ENCODE data around the gene RARA.

GRCh38 chr17:40360091-40360490, 51.1 kb downstream of the RARA start:
- TF ChIP-seq POLR2A (IDR thresholded peaks at IDR 0.05) (no peak), CTCF (IDR thresholded peaks at IDR 0.05) (no peak), EP300 (IDR thresholded peaks at IDR 0.05) (no peak), POLR2AphosphoS5 (IDR thresholded peaks at IDR 0.05) (no peak)

Measured in suprapubic skin (tissue), 4 donors.